OCI-LY1 (cell line): Measurements from ENCODE around the gene PDIA2.
"Not testable (repeated sequence)": the region's sequence is repeated elsewhere in the genome, so short reads cannot be mapped to it uniquely, and the experiment has no call there.

ENCODE experiments used
- H2AFZ ChIP-seq: fragments of 200-600 bp; sonication (generic), shearing (Covaris generic); 2 replicates; pipeline ENCODE4 v1.6.0; 2014; ENCODE audit warnings: antibody characterized with exemption, mild to moderate bottlenecking, low read length
- H3F3A ChIP-seq: fragments of 200-600 bp; sonication (generic), shearing (Covaris generic); 2 replicates; pipeline ENCODE4 v1.6.0; 2014; ENCODE audit warnings: mild to moderate bottlenecking, antibody characterized with exemption, low read length, moderate library complexity; ENCODE audit not compliant: insufficient read depth
- H3K27ac ChIP-seq: fragments of 200-600 bp; sonication (generic); 2 replicates; pipeline ENCODE4 v1.5.1; 2014; ENCODE audit warnings: low read length, mixed run types, mild to moderate bottlenecking, low read depth; ENCODE audit not compliant: poor library complexity, severe bottlenecking
- H3K27me3 ChIP-seq: fragments of 200-600 bp; sonication (generic); 2 replicates; pipeline ENCODE4 v1.6.0; 2014; ENCODE audit warnings: antibody characterized with exemption, mild to moderate bottlenecking, low read length, moderate library complexity; ENCODE audit not compliant: insufficient read depth
- H3K36me3 ChIP-seq: fragments of 200-600 bp; sonication (generic); 2 replicates; pipeline ENCODE4 v1.6.1; 2014; ENCODE audit warnings: mild to moderate bottlenecking, antibody characterized with exemption, low read length, moderate library complexity, mixed read lengths; ENCODE audit not compliant: insufficient read depth
- H3K4me1 ChIP-seq: fragments of 200-600 bp; sonication (generic); 2 replicates; pipeline ENCODE4 v1.5.1; 2014; ENCODE audit warnings: mild to moderate bottlenecking, low read length, moderate library complexity; ENCODE audit not compliant: insufficient read depth, severe bottlenecking
- H3K4me2 ChIP-seq: fragments of 200-600 bp; sonication (generic), shearing (Covaris generic); 2 replicates; pipeline ENCODE4 v1.6.1; 2014; ENCODE audit warnings: low read length
- H3K4me3 ChIP-seq: fragments of 200-600 bp; sonication (generic); 2 replicates; pipeline ENCODE4 v1.5.1; 2014; ENCODE audit warnings: low read length, low read depth, mild to moderate bottlenecking, mixed read lengths; ENCODE audit not compliant: poor library complexity, severe bottlenecking
- H3K79me2 ChIP-seq: fragments of 200-600 bp; shearing (Covaris generic); 2 replicates; pipeline ENCODE4 v1.6.1; 2016; ENCODE audit warnings: mixed run types, low read length, mixed read lengths; ENCODE audit not compliant: insufficient read depth
- H3K9ac ChIP-seq: fragments of 200-600 bp; sonication (generic), shearing (Covaris generic); 2 replicates; pipeline ENCODE4 v1.6.1; 2014; ENCODE audit warnings: mild to moderate bottlenecking, low read length, mixed read lengths
- H3K9me2 ChIP-seq: fragments of 200-600 bp; sonication (generic), shearing (Covaris generic); 2 replicates; pipeline ENCODE4 v1.6.1; 2014; ENCODE audit warnings: low read depth, mild to moderate bottlenecking, low read length, mixed read lengths
- H3K9me3 ChIP-seq: fragments of 200-600 bp; shearing (Covaris generic); 2 replicates; pipeline ENCODE4 v1.6.1; 2014; ENCODE audit warnings: low read length, mixed read lengths
- H4K20me1 ChIP-seq: fragments of 200-600 bp; sonication (generic), shearing (Covaris generic); 2 replicates; pipeline ENCODE4 v1.6.0; 2016; ENCODE audit warnings: mild to moderate bottlenecking, low read length; ENCODE audit not compliant: insufficient read depth
- EZH2 ChIP-seq: fragments of 200-600 bp; sonication (generic), shearing (Covaris generic); IDR thresholded peaks from 2 replicates; pipeline ENCODE4 v1.8.0; 2017; ENCODE audit warnings: borderline replicate concordance, mixed run types, mild to moderate bottlenecking, antibody characterized with exemption, low read length, moderate library complexity, mixed read lengths
- TF ChIP-seq, protein P1 (sequence below): fragments of 200-600 bp; sonication (generic), shearing (Covaris generic); IDR thresholded peaks from 2 replicates; pipeline ENCODE4 v1.5.1; 2017; ENCODE audit warnings: mild to moderate bottlenecking, antibody characterized with exemption, low read length, moderate library complexity, mixed read lengths

Gene PDIA2

DNA sequence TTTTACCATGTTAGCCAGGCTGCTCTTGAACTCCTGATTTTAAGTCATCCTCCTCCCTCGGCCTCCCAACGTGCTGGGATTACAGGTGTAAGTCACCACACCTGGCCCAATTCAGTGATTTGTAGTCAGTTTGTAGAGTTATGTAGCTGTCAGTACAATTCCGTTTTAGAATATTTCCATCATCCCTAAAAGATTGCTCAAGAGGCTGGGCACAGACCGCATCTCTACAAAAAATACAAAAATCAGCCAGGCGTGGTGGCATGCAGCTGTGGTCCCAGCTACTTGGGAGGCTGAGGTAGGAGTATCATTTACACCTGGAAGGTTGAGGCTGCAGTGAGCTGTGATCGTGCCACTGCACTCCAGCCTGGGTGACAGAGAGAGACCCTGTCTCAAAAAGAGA lies 27.8 kb upstream of the PDIA2 start:
- peaks cover 13% of the 10 kb centered on the region for H3K4me1 ChIP-seq
- H3K4me3 ChIP-seq, result no peak overlapping the region
- H3K4me2 ChIP-seq, result no peak overlapping the region
- H4K20me1 ChIP-seq, result no peaks in the 10 kb centered on the region
- H3K79me2 ChIP-seq, result no peaks in the 10 kb centered on the region
- no peak for TF ChIP-seq EZH2
- TF ChIP-seq, protein P1, sequence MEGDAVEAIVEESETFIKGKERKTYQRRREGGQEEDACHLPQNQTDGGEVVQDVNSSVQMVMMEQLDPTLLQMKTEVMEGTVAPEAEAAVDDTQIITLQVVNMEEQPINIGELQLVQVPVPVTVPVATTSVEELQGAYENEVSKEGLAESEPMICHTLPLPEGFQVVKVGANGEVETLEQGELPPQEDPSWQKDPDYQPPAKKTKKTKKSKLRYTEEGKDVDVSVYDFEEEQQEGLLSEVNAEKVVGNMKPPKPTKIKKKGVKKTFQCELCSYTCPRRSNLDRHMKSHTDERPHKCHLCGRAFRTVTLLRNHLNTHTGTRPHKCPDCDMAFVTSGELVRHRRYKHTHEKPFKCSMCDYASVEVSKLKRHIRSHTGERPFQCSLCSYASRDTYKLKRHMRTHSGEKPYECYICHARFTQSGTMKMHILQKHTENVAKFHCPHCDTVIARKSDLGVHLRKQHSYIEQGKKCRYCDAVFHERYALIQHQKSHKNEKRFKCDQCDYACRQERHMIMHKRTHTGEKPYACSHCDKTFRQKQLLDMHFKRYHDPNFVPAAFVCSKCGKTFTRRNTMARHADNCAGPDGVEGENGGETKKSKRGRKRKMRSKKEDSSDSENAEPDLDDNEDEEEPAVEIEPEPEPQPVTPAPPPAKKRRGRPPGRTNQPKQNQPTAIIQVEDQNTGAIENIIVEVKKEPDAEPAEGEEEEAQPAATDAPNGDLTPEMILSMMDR, result no peak
- H3K27me3 ChIP-seq, result no peaks in the 10 kb centered on the region
- no peak overlapping the region for H3K27ac ChIP-seq
- H3K36me3 ChIP-seq, result peaks cover 38% of the 10 kb centered on the region
- H3K9me2 ChIP-seq, result no peaks in the 10 kb centered on the region
- H2AFZ ChIP-seq, result no peak overlapping the region
- H3K9ac ChIP-seq, result no peak overlapping the region
- no peaks in the 10 kb centered on the region; the same call in 1 of the 2 replicates for H3F3A ChIP-seq
- no peaks in the 10 kb centered on the region for H3K9me3 ChIP-seq

DNA sequence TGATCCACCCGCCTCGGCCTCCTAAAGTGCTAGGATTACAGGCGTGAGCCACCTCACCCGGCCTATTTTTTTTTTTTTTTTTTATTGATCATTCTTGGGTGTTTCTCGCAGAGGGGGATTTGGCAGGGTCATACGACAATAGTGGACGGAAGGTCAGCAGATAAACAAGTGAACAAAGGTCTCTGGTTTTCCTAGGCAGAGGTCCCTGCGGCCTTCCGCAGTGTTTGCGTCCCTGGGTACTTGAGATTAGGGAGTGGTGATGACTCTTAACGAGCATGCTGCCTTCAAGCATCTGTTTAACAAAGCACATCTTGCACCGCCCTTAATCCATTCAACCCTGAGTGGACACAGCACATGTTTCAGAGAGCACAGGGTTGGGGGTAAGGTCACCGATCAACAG lies 24.9 kb upstream of the PDIA2 start:
- H3K79me2 ChIP-seq, result not testable (repeated sequence)

DNA sequence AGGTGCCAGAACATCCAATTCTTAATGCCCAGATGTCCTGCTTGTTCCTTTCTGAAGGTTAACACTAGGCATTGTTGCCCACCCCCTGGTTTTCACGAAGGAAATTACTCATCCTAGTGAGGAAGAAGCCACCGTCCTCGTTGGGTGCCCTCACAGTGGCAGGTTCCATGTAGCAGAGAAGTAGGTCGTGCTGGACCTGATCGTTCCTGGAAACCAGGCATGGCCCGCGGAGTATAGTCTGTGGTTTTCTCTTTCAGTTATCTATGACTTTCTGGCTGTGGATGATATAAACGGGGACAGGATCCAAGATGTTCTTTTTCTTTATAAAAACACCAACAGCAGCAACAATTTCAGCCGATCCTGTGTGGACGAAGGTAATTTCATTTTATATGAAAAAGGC lies 23.7 kb upstream of the PDIA2 start:
- Histone ChIP-seq H2AFZ (no peak overlapping the region), H3K9me3 (no peaks in the 10 kb centered on the region), H3K4me1 (no peaks in the 10 kb centered on the region), H4K20me1 (no peaks in the 10 kb centered on the region), H3K27ac (no peak overlapping the region), H3K27me3 (no peaks in the 10 kb centered on the region), H3K79me2 (no peaks in the 10 kb centered on the region), H3K4me3 (no peak overlapping the region), H3K9me2 (no peaks in the 10 kb centered on the region), H3F3A (no peaks in the 10 kb centered on the region; the same call in 1 of the 2 replicates), H3K9ac (no peak overlapping the region), H3K36me3 (peaks cover 44% of the 10 kb centered on the region), H3K4me2 (no peak overlapping the region)
- TF ChIP-seq, protein P1, result no peak
- TF ChIP-seq EZH2, result no peak

More for the DNA sequence above, 24.9 kb upstream of the PDIA2 start:
- not testable (repeated sequence) for H3K4me3 ChIP-seq, H3K27ac ChIP-seq, H3F3A ChIP-seq, H3K9ac ChIP-seq, H2AFZ ChIP-seq, H3K9me3 ChIP-seq, H3K9me2 ChIP-seq, H3K4me2 ChIP-seq, H4K20me1 ChIP-seq, H3K4me1 ChIP-seq, H3K27me3 ChIP-seq
- H3K36me3 ChIP-seq, result peaks cover 48% of the 10 kb centered on the region

DNA sequence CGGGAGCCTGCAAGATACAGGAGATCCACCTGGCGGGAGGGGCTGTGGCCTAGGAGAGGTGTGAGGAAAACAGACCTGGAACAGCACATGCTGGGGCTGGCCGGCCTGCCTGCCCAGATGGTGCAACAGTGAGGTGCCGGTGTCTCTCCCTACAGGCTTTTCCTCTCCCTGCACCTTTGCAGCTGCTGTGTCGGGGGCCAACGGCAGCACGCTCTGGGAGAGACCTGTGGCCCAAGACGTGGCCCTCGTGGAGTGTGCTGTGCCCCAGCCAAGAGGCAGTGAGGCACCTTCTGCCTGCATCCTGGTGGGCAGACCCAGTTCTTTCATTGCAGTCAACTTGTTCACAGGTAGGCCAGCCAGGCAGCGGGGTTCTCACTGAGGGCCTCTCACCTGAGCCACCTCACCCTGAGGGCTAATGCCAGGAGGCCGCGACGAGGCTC lies 23.1 kb upstream of the PDIA2 start:
- H3K9ac ChIP-seq, result no peak overlapping the region
- TF ChIP-seq, protein P1, result no peak
- no peak for TF ChIP-seq EZH2
- H2AFZ ChIP-seq, result no peak overlapping the region
- no peaks in the 10 kb centered on the region for H3K27me3 ChIP-seq
- no peaks in the 10 kb centered on the region; the same call in 1 of the 2 replicates for H3F3A ChIP-seq
- H3K36me3 ChIP-seq, result peaks cover 40% of the 10 kb centered on the region
- H3K9me3 ChIP-seq, result no peaks in the 10 kb centered on the region
- H3K9me2 ChIP-seq, result no peaks in the 10 kb centered on the region
- H3K27ac ChIP-seq, result no peak overlapping the region
- no peak overlapping the region for H3K4me2 ChIP-seq
- H4K20me1 ChIP-seq, result no peaks in the 10 kb centered on the region
- no peak overlapping the region for H3K4me3 ChIP-seq
- no peaks in the 10 kb centered on the region for H3K4me1 ChIP-seq
- no peaks in the 10 kb centered on the region for H3K79me2 ChIP-seq
